H9 (cell line): ENCODE results near the gene SLC25A53. TPM values are rescaled to one million over a fixed set of nuclear protein-coding genes. Genes with fewer than 3 reads are reported as not detected.

ENCODE experiments used
- DNase-seq: peaks from one replicate; pipeline ENCODE4 v3.0.0-alpha.2; 2017
- H2AFZ ChIP-seq: one replicate; pipeline ENCODE4 v1.6.1; 2013; ENCODE audit warnings: mild to moderate bottlenecking, low read length, control low read depth, moderate library complexity
- H2AK5ac ChIP-seq: 2 replicates; pipeline ENCODE4 v1.6.1; 2013; ENCODE audit warnings: low read length, control low read depth, mixed read lengths; ENCODE audit not compliant: insufficient read length
- H2BK120ac ChIP-seq: one replicate; pipeline ENCODE4 v1.6.1; 2013; ENCODE audit warnings: low read depth, mild to moderate bottlenecking, low read length, control low read depth, inconsistent platforms; ENCODE audit not compliant: poor library complexity, severe bottlenecking
- H2BK12ac ChIP-seq: 2 replicates; pipeline ENCODE4 v1.6.1; 2013; ENCODE audit warnings: low read length, control low read depth, mixed read lengths, low read depth; ENCODE audit not compliant: insufficient read length
- H2BK15ac ChIP-seq: 2 replicates; pipeline ENCODE4 v1.6.1; 2013; ENCODE audit warnings: low read depth, low read length, control low read depth
- H2BK20ac ChIP-seq: one replicate; pipeline ENCODE4 v1.6.1; 2013; ENCODE audit warnings: low read depth, mild to moderate bottlenecking, low read length, control low read depth, inconsistent platforms; ENCODE audit not compliant: poor library complexity, severe bottlenecking
- H2BK5ac ChIP-seq: 2 replicates; pipeline ENCODE4 v1.6.1; 2013; ENCODE audit warnings: low read length, control low read depth, mixed read lengths; ENCODE audit not compliant: insufficient read length
- H3K14ac ChIP-seq: 2 replicates; pipeline ENCODE4 v1.6.1; 2013; ENCODE audit warnings: low read length, control low read depth; ENCODE audit not compliant: insufficient read depth
- H3K18ac ChIP-seq: 2 replicates; pipeline ENCODE4 v1.6.1; 2013; ENCODE audit warnings: low read depth, mild to moderate bottlenecking, mixed read lengths, low read length, control low read depth; ENCODE audit not compliant: insufficient read length
- H3K23ac ChIP-seq: 2 replicates; pipeline ENCODE4 v1.6.1; 2013; ENCODE audit warnings: low read length, control low read depth, mixed read lengths, low read depth; ENCODE audit not compliant: insufficient read length
- H3K23me2 ChIP-seq: 2 replicates; pipeline ENCODE4 v1.6.1; 2013; ENCODE audit warnings: low read depth, mild to moderate bottlenecking, mixed read lengths, low read length, control low read depth; ENCODE audit not compliant: insufficient read length, poor library complexity, severe bottlenecking
- H3K27ac ChIP-seq: 2 replicates; pipeline ENCODE4 v1.5.1; 2013; ENCODE audit warnings: low read length, control low read depth, mixed read lengths, low read depth; ENCODE audit not compliant: insufficient read length
- H3K27me3 ChIP-seq: 2 replicates; pipeline ENCODE4 v1.6.1; 2013; ENCODE audit warnings: low read length, control low read depth, inconsistent platforms; ENCODE audit not compliant: insufficient read depth
- H3K4ac ChIP-seq: 2 replicates; pipeline ENCODE4 v1.6.1; 2013; ENCODE audit warnings: low read depth, mild to moderate bottlenecking, control low read depth, inconsistent platforms, low read length, moderate library complexity
- H3K4me1 ChIP-seq: 2 replicates; pipeline ENCODE4 v1.6.1; 2013; ENCODE audit warnings: low read length, control low read depth, inconsistent platforms; ENCODE audit not compliant: insufficient read depth
- H3K4me2 ChIP-seq: 2 replicates; pipeline ENCODE4 v1.6.1; 2013; ENCODE audit warnings: low read length, control low read depth, mixed read lengths; ENCODE audit not compliant: insufficient read length, insufficient read depth
- H3K56ac ChIP-seq: 2 replicates; pipeline ENCODE4 v1.6.1; 2013; ENCODE audit warnings: low read depth, mild to moderate bottlenecking, mixed read lengths, low read length, control low read depth; ENCODE audit not compliant: insufficient read length
- H3K79me1 ChIP-seq: 2 replicates; pipeline ENCODE4 v1.6.1; 2013; ENCODE audit warnings: low read depth, mild to moderate bottlenecking, moderate library complexity, low read length, control low read depth, inconsistent platforms; ENCODE audit not compliant: insufficient read depth, poor library complexity, severe bottlenecking
- H3K79me2 ChIP-seq: 2 replicates; pipeline ENCODE4 v1.6.1; 2013; ENCODE audit warnings: low read length, control low read depth, inconsistent platforms; ENCODE audit not compliant: insufficient read depth
- H3K9ac ChIP-seq: 2 replicates; pipeline ENCODE4 v1.6.1; 2013; ENCODE audit warnings: low read length, control low read depth, mixed read lengths; ENCODE audit not compliant: insufficient read length; ENCODE audit errors: extremely low read depth
- H3K9me3 ChIP-seq: one replicate; pipeline ENCODE4 v1.6.1; 2013; ENCODE audit warnings: low read depth, low read length, inconsistent platforms; ENCODE audit not compliant: control insufficient read depth
- H3T11ph ChIP-seq: one replicate; pipeline ENCODE4 v1.6.1; 2013; ENCODE audit warnings: mild to moderate bottlenecking, low read length, control low read depth, inconsistent platforms
- H4K20me1 ChIP-seq: one replicate; pipeline ENCODE4 v1.6.1; 2013; ENCODE audit not compliant: control insufficient read depth, insufficient read length, insufficient read depth
- H4K5ac ChIP-seq: 2 replicates; pipeline ENCODE4 v1.6.1; 2013; ENCODE audit warnings: low read depth, mild to moderate bottlenecking, mixed read lengths, low read length, control low read depth; ENCODE audit not compliant: insufficient read length
- H4K8ac ChIP-seq: replicated peaks from 2 replicates; pipeline ENCODE4 v1.6.1; 2013; ENCODE audit warnings: low read length, control low read depth, mixed read lengths, low read depth; ENCODE audit not compliant: insufficient read length
- H4K91ac ChIP-seq: 2 replicates; pipeline ENCODE4 v1.6.1; 2013; ENCODE audit warnings: low read depth, mild to moderate bottlenecking, moderate library complexity, mixed read lengths, low read length, control low read depth; ENCODE audit not compliant: insufficient read length
- H3K27ac Mint-ChIP-seq, 3 experiments: 2 replicates in 2 of 3; 3 replicates in 1 of 3; pipeline ENCODE4 v1.8.0; 2020 to 2021; ENCODE audit warnings: mixed read lengths in 3 of 3, mild to moderate bottlenecking in 1 of 3, moderate library complexity in 1 of 3
- H3K27me3 Mint-ChIP-seq: 2 replicates; pipeline ENCODE4 v1.8.0; 2021; ENCODE audit warnings: low read depth, mild to moderate bottlenecking, moderate library complexity, mixed read lengths
- H3K36me3 Mint-ChIP-seq, 3 experiments: 2 replicates in 2 of 3; 3 replicates in 1 of 3; pipeline ENCODE4 v1.8.0; 2020 to 2021; ENCODE audit warnings: low read depth in 3 of 3, mixed read lengths in 3 of 3; ENCODE audit not compliant: insufficient read depth in 1 of 3
- H3K4me1 Mint-ChIP-seq, 2 experiments: 2 replicates each; pipeline ENCODE4 v1.8.0; 2020; ENCODE audit warnings: mixed read lengths in 2 of 2
- H3K4me3 Mint-ChIP-seq, 2 experiments: 2 replicates in 1 of 2; 3 replicates in 1 of 2; pipeline ENCODE4 v1.8.0; 2020 to 2021; ENCODE audit warnings: mild to moderate bottlenecking in 2 of 2, mixed read lengths in 2 of 2, moderate library complexity in 1 of 2
- H3K9me3 Mint-ChIP-seq, 2 experiments: 2 replicates in 1 of 2; 3 replicates in 1 of 2; pipeline ENCODE4 v1.8.0; 2020; ENCODE audit warnings: mild to moderate bottlenecking in 2 of 2, mixed read lengths in 2 of 2, moderate library complexity in 1 of 2
- total RNA-seq: library from RNA; stranded (reverse); gene quantifications from 2 replicates; pipeline ENCODE4 v1.2.1, GENCODE V29; 2021
- TF ChIP-seq, protein P1 (sequence below): fragments of 200-600 bp; sonication (generic); conservative IDR thresholded peaks from 3 replicates; pipeline ENCODE4 v1.8.0; 2021; ENCODE audit warnings: antibody characterized with exemption, mild to moderate bottlenecking

The SLC25A53 gene
- total RNA-seq, 1 experiment from 2014 or later: 1.6 TPM

DNA sequence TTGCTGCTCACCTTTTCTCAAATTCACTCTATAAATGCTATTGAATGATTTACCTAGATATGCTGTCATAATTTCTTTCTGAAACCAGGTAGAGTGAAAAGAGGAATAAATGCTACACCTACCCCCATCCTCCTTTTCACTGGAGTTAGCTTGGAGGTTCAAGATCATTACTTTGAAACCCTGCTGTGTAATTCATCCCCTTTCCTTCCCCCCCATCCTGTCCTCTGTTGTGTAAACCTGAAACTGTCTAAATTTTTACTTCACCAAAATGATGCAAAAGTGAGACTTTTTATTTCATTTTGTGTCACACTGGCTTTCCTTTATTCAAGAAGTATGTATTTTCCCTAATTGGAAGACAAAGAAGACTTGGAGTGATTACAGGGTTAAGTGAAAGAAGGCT is 39.0 kb downstream of the SLC25A53 start:
- Histone ChIP-seq H4K20me1 (no peaks in the 10 kb centered on the region), H3K27ac (no peak overlapping the region), H3K9ac (no peak overlapping the region), H3K23me2 (peaks cover 3% of the 10 kb centered on the region), H3T11ph (no peak overlapping the region), H3K27me3 (no peaks in the 10 kb centered on the region), H3K56ac (no peak overlapping the region), H3K79me1 (no peaks in the 10 kb centered on the region), H2BK12ac (no peak overlapping the region), H3K79me2 (no peaks in the 10 kb centered on the region), H2BK15ac (no peak overlapping the region), H3K4me2 (no peak overlapping the region), H3K23ac (no peak overlapping the region), H3K4me1 (no peaks in the 10 kb centered on the region; the same call in 1 of the 2 replicates), H2BK20ac (no peak overlapping the region), H3K14ac (no peak overlapping the region), H2AK5ac (no peak overlapping the region), H2BK5ac (no peak overlapping the region), H4K5ac (no peak overlapping the region), H2BK120ac (no peak overlapping the region), H2AFZ (no peak overlapping the region), H3K18ac (no peak overlapping the region), H3K9me3 (peaks cover 10% of the 10 kb centered on the region), H4K8ac (no peak overlapping the region), H4K91ac (no peak overlapping the region), H3K4ac (no peak overlapping the region)
- no peak for DNase-seq
- Mint-ChIP-seq H3K9me3 (peaks cover 2 to 40% of the 10 kb centered on the region in 2 experiments; a peak in 4 of 5 replicates), H3K27ac (no peak overlapping the region), H3K4me1 (peaks cover 10 to 21% of the 10 kb centered on the region in 2 experiments), H3K36me3 (0 out of 7 replicates have a peak, but pooled peaks cover 0 to 2% (median 0%) of the 10 kb centered on the region in 3 experiments), H3K27me3 (peaks cover 3% of the 10 kb centered on the region), H3K4me3 (peak overlapping the region in 1 of 2 experiments; percentile 28; a peak in 1 of 5 replicates)
- TF ChIP-seq, protein P1, sequence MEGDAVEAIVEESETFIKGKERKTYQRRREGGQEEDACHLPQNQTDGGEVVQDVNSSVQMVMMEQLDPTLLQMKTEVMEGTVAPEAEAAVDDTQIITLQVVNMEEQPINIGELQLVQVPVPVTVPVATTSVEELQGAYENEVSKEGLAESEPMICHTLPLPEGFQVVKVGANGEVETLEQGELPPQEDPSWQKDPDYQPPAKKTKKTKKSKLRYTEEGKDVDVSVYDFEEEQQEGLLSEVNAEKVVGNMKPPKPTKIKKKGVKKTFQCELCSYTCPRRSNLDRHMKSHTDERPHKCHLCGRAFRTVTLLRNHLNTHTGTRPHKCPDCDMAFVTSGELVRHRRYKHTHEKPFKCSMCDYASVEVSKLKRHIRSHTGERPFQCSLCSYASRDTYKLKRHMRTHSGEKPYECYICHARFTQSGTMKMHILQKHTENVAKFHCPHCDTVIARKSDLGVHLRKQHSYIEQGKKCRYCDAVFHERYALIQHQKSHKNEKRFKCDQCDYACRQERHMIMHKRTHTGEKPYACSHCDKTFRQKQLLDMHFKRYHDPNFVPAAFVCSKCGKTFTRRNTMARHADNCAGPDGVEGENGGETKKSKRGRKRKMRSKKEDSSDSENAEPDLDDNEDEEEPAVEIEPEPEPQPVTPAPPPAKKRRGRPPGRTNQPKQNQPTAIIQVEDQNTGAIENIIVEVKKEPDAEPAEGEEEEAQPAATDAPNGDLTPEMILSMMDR: no peak
